Measurements from ENCODE around the gene VASH2.
"Not testable (repeated sequence)": the region's sequence is repeated elsewhere in the genome, so short reads cannot be mapped to it uniquely, and the experiment has no call there.

VASH2 gene

GRCh38 chr1:212982430-212983152 is 32.2 kb downstream of the VASH2 start:
- DNase-seq = no peak

- DNase-seq = no peak
Observed at GRCh38 chr1:212983482-212983881, 33.1 kb downstream of the VASH2 start.

DNA sequence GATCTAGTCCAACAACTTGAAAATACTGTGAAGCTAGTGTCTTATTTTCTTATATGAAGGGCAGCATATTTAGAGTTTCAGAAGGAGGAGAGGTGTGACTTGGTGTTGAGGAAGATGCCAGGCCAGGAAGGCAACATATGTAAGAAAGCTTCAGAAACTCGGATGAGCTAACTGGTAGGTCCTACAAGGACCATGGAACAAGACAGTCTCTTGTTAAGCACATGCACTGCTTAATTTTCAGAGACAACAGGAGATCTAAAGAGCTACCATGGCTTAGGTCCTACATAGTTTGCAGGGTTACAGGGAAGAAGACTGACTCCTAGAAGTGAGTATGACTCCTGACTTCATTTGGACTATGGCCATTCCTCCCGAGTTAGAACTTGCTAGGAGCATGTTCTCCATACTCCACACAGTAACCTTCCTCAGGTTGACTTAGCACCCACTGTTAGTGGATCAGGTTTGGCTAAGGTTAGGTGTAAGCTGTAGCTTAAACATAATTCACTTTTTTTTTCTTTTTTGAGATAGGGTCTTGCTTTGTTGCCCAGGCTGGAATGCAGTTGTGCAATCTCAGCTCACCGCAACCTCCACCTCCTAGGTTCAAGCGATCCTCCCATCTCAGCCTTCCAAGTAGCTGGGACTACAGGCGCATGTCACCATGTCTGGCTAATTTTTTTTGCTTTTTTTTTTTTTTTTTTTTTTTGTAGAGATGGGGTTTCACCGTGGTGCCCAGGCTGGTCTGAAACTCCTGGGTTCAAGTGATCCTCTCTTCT is 34.4 kb downstream of the VASH2 start:
- DNase-seq = no peak

DNA sequence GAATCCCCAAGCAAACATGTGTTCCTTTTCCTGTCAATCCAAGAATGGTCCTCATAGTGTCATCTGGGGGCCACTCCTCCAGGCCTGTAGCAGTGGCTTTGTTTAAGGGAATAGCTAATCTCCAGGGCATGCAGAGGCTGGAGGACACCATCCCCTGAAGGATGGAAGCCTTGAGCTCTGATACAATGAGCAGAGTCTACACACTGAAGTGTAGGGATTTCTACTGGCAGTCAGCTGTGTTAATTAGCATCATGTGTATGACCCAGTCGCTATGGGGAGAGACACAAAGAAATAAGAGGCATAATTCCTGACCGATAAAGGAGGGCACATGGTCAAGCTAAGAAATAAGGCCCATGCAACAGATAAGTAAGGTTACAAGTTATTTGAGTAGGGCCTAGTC is 36.2 kb downstream of the VASH2 start:
- DNase-seq = no peak

- no peak for DNase-seq
Observed at GRCh38 chr1:212987702-212988322, 37.5 kb downstream of the VASH2 start.

GRCh38 chr1:212990276-212990675 is 39.9 kb downstream of the VASH2 start:
- DNase-seq = no peak

DNA sequence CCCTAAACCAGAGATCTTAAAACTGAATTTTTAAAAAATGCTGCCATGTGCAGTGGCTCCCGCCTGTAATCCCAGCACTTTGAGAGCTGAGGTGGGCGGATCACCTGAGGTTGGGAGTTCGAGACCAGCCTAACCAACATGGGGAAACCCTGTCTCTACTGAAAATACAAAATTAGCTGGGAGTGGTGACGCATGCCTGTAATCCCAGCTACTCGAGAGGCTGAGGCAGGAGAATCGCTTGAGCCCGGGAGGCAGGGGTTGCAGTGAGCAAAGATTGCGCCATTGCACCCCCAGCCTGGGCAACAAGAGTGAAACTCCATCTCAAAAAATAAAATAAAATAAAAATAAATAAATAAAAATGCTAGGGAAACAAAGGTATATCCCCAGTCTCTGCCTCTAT is 43.6 kb downstream of the VASH2 start:
- not testable (repeated sequence) for DNase-seq

DNA sequence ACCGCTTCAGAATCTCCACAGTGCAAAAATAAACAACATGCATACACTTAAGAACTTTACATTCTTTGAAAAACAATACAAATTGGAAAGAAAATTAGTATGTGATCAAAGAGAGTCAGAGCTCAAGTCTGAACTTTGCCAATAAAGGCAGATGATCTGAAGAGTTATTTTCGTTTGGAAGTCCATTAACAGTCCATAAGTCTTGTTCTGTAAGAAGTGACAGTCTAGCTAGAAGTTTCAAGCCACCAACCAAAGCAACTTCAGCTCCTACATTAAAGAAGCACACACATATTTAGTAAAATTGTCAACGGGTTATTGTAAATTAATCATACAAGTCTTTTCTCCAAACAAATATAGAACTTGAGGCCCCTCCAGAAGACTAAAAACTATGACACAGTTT is 44.6 kb downstream of the VASH2 start:
- no peak for DNase-seq

DNA sequence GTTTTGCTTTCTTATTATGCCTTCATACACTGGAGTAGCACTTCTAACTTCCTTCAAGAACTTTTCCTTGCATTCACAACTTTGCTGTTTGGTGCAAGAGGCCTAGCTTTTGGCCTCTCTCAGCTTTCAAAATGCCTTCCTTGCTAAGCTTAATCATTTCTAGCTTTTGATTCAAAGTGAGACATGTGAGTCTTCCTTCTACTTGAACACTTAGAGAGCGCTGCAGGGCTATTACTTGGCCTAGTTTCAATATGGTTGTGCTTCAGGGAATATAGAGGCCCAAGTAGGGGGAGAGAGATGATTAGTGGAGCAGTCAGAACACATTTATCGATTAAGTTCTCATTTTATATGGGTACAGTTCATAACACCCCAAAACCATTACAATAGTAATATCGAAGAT is 52.9 kb downstream of the VASH2 start:
- DNase-seq = no peak

GRCh38 chr1:213008564-213008963 is 58.2 kb downstream of the VASH2 start:
- no peak for DNase-seq

DNA sequence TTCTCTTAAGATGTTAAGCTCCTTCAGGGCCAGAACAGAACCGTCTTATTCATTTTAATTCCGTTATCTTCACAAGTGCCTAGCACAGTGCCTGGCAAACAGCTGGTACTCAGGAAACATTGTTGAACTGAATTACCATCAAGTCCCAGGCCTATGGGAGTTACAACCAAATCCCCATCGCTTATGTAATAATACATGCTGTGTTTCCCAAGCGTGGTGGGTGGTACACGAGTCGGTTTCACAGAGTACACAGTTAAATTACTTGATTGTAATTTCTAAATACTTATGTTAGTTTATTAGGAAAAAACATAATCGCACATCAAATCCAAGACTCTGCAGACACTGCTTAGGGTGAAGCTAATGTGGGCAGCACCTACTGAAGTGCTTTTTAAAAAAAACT is 64.3 kb downstream of the VASH2 start:
- DNase-seq = no peak

DNA sequence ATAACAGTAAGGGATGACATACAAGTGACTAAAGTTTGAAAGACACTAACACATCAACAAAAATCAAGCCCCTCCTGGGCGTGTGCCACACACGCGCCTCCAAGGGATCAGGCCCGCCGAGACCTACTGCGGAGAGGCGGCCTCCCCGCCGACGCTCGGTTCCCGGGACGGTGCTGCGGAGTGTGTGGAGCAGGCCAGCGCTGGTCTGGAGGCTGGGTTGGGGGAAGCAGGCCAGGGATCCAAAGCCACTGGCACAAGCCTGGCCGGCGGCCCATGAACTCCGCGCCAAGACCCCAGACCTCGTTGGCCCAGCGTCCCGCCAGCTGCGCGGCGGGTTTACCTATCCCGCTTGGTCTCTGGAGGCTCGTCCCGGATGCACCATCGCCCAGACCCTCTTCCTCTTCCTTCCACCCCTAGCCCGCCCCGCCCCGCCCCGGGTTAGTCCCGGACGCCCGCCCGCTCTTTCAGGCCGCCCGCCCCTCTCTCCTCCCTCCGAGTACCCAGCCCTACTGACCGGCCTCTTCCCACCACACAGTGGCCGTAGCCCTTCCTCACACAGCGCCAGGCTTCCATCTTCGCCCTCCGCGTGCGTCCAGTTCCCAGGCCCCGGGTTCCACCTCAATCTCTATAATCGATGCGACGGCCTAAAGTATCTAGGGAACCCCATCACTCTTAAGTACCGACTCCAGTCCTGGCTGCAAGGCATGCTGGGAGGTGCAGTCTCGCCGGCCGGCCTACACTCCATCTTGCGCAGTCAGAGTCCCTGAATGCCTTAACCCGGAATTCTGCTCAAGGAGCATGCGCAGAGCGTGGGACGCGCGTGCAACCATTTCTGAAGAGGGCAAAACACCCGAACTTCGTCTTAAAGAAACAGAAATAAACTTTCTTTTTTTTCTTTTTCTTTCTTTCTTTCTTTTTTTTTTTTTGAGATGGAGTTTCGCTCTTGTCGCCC is 65.0 kb downstream of the VASH2 start, which contains the start of gene ANGEL2:
Gene ANGEL2, minus strand, starts transcription at position 769 of the 952 bp plus-strand sequence. Its CDS starts 196 bp downstream, at position 573.
- peak; percentile 75 for DNase-seq

DNA sequence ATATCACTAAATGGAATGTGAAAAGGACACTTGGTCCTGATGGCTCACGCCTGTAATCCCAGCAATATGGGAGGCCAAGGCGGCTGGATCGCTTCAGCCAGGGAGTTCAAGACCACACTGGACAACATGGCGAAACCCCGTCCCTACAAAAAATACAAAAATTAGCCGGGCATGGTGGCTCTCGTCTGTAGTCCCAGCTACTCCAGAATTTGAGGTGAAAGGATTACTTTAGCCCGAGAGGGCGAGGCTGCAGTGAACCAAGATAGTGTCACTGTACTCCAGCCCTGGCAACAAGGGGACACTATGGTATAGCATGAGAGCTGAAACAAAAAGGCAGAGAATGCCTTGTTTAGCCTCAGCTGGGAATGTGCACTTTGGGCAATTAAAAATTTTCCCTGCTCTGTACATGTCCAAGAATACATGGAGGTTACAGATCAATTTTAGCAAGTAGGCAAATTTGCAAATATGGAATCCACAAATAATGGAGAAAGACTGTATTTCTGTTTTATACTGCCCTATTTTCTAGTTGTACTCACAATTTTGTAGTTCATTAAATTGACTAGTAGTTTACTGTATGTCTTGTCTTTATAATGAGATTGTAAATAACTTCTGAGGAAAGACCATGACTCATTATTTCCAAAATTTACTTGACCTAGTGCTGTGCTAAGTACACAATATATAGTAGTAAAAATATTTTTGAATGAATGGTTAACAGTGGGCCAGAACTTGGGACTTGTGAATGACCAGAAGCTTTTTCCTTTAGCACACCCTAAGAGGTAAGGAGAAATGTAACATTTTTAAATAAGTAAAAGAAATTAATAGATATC is 67.3 kb downstream of the VASH2 start:
- DNase-seq = no peak

- DNase-seq = no peak
Observed at GRCh38 chr1:213019450-213019849, 69.1 kb downstream of the VASH2 start.

- no peak for DNase-seq
Observed at GRCh38 chr1:213020016-213020415, 69.7 kb downstream of the VASH2 start.

DNA sequence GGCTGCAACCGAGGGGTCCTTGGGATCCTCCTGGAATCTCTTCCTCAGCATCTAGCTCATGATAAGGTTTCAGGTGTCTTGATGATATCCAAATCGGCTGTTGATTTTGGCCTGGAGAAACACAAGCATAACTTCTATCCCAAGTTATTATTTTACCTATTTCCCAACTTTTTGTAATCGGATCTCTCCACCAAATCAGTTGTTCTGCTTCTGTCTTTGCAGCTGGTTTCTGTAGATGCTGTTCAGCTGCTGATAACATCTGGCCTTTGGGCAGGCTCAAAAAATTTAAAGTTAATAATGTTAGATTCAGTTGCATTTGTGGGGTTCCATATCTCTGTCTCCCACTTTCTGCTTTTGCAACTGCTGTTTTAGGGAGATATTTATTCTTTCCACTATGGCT is 76.7 kb downstream of the VASH2 start:
- not testable (repeated sequence) for DNase-seq

- no peak for DNase-seq
Observed at GRCh38 chr1:213032651-213033050, 82.3 kb downstream of the VASH2 start.

DNA sequence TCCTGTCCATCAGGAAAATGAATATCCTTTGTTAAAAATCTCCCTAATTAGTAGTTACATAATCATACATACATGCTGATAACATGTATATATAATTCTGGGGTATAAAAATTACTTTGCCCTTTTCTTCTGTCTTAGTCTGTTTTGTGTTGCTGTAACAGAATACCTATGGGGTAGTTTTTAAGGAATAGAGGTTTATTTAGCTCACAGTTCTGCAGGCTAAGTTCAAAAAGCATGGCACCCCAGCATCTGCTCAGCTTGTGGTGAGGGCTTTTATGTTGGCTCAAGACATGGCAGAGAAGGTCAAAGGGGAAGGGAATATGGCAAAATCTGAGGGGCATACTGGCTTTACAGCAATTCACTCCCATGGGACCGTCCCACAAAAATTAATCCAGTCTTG is 84.4 kb downstream of the VASH2 start:
- DNase-seq = no peak

- DNase-seq = no peak
Observed at GRCh38 chr1:213035573-213035972, 85.2 kb downstream of the VASH2 start.
